22Rv1 (cell line): ENCODE data around the gene SLC35F3.

ENCODE experiments used
- CTCF ChIP-seq: fragments of 450-650 bp; IDR thresholded peaks from 2 replicates; pipeline ENCODE4 v1.5.1; 2017; ENCODE audit warnings: mild to moderate bottlenecking
- ZFX ChIP-seq: fragments of 450-650 bp; IDR thresholded peaks from 2 replicates; pipeline ENCODE4 v1.6.1; 2017; ENCODE audit warnings: antibody characterized with exemption, borderline replicate concordance

GRCh38 chr1:234093741-234094140, 189.3 kb downstream of the SLC35F3 start:
- TF ChIP-seq CTCF = no peak
- TF ChIP-seq ZFX = no peak
